Measurements from ENCODE around the gene AUTS2. TPM values are rescaled to one million over a fixed set of nuclear protein-coding genes. Genes with fewer than 3 reads are reported as not detected.

The AUTS2 gene
- total and polyA plus RNA-seq, 2 of the 8 experiments (the other 6 are each of a cell fraction or from before 2014, with no cell fraction given) = 25.9 to 101 TPM

GRCh38 chr7:70778585-70778984 is 1180.3 kb downstream of the AUTS2 start (continued):
- TF ChIP-seq SP2 (IDR thresholded peaks at IDR 0.05; ENCODE audit: low read length) (no peak), HDAC6 (IDR thresholded peaks at IDR 0.05; ENCODE audit: low read depth, low read length) (no peak), JUN (IDR thresholded peaks at IDR 0.05; ENCODE audit: low read depth, low read length) (no peak), HDAC2 (IDR thresholded peaks at IDR 0.05; ENCODE audit: borderline replicate concordance in 1 of 2, low read depth in 2 of 2, low read length in 2 of 2) (no peak), CBX5 (IDR thresholded peaks at IDR 0.05; ENCODE audit: low read depth, low read length) (no peak)
